NCI-H146 (cell line): ENCODE measurements around the gene PCBP3.
"Not testable (repeated sequence)": the region's sequence is repeated elsewhere in the genome, so short reads cannot be mapped to it uniquely, and the experiment has no call there.

Experiments
- DNase-seq: peaks from one replicate; lab custom pipeline; 2025; lab: John Stamatoyannopoulos, UW

Gene PCBP3

DNA sequence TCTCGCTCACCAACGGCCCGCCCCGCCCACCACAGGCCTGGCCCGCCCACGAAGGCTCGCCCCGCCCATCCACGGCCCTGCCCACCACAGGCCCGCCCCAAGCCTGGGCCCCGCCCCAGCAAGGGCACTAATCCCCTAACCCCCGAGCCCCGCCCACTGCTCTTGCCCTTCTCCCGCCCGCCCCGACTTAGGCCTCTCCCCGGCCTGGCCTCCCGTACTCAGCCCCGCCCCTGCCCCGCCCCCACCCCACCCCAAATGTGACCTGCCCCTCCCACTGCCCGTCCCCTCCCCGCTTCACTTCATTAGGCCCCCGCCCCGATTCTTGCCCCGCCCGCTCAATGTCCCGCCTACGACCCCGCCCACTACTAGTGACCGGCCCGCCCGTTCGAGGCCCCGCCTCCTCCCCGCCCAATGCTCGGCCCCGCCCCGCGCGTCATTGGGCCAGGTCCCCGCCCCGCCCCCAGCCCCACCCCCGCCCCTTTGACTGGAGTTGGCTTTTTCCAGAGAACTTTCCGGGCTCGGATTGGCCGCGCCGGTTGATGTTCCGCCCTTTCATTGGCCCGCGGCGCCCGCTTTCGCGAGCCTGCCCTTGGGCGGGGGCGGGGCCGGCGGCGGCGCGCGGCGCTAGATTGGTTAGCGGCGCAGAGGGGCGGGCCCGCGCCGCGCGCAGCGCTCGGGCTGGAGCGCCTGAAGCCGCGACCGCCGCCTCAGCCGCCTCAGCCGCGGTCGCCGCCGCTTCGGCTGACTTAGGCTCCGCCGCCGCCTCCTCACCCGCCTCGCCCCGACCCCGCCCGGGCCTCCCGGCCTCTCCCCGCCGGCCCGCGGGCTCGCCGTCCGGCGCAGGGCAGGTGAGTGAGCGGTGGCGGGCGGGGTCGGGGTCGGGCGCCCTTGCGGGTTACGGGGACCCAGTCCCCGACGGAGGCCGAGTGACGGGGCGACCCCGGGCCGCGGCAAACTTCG, at the start of gene PCBP3:
Gene PCBP3 (plus strand): TSS at position 705 of the 960 bp plus-strand sequence. CDS start 206,361 bp downstream, outside the sequence.
- DNase-seq, result peak; percentile 78

DNA sequence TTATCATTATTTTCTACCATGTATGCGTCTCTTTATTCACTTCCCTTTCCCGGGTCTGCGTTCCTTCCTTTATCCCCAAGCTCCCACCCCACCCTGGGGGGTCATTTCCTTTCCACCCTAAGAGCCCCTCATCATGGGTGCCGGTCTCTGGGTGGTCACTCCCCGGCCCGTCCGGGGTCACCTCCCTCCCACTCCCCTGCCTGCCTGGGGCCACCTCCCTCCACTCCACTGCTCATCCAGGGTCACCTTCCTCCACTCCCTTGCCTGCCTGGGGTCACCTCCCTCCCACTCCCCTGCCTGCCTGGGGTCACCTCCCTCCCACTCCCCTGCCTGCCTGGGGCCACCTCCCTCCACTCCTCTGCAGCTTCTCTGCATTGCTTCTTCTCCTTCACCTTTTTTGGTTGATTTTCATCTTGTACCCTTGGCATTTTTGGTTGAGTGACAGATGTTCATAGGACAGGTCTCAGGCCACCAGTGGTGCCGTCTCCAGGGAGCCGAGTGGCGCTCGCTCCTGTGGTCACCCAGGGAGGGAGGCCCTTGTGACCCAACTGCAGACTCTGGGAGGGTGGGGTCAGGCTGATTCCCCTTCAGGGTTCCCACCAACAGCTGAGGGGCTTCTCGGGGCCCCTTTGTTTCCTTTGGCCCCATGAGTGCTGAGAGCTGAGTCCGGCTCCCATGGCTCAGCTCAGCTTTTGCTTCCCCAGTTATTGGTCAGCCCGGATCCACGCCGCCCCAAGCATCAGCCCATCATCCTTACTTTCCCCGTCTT, 48.6 kb upstream of the PCBP3 start:
- DNase-seq, result no peak

DNA sequence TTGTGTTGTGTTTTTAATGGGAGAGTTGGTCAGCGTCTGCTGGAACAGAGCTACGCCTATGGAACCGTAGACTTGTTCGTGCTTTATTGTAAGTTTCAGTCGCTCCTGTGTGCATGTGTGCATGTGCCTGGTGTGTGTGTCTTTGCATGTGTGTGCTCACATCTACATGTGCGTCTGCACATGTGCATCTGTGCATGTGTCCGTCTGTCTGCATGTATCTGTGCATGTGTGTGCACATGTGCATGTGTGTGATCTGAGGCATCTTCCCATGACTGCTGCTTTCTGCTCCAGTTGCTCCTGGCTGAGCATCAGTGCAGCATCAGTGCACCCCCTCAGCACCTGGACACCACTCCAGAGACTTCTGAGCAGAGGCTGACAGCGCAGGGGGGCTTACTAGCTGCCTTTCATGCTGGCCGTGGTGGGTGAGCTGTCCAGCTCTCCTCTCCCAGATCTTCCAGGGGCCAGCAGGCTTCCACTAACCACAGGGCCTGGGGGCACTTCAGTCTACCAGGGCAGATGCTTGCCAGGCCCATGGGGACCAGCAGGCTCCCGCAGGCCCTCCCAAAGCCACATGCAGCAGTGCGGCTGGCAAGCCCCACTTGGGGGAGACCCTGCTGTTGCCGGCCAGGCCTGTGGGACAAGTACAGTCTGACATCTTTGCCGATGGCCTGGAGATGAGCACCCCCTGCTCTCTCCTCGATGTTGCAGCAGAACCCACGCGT, 47.8 kb upstream of the PCBP3 start:
- DNase-seq, result no peak

DNA sequence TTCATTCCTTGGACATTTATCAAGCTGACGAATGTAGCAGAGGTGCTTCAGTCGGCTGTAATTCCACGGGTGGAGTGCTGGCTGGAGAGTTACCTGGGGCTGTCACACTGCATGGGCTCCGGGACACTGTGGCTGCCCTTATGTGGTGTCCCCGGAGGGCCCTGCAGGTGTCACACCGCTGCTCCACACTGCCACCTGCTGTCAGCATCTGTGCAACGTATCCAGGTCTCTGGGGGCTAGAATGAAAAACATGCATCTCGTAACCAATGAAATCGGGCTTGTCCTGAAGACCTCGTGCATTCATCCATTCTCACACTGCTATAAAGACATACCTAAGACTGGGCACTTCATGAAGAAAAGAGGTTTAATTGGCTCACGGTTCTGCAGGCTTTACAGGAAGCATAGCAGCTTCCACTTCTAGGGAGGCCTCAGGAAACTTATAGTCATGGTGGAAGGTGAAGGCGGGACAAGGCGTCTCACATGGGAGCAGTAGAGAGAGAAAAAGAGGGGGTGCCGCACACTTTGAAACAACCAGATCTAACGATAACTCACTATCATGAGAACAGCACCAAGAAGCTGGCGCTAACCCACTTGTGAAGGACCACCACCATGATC, 46.7 kb upstream of the PCBP3 start:
- peak; percentile 23 for DNase-seq

DNA sequence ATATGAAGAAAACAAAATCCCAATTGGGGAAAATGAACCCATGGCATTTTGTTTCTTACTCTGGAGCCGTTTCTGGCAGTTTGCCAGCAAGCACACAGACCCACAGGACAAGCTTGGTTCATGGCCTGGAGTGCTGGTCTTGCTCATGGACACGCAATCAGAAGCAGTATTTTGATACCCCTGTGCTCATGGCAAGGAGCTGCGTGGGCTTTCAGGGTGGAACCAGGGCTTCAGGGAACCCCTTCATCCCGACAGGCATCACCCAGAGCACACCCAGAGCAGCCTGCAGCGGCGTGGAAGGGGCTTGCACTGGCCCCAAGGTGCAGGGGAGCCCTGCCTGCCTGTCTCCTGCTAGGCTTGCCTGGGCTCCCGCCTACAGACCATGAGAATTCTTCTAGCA, 45.4 kb upstream of the PCBP3 start:
- DNase-seq, result no peak

DNA sequence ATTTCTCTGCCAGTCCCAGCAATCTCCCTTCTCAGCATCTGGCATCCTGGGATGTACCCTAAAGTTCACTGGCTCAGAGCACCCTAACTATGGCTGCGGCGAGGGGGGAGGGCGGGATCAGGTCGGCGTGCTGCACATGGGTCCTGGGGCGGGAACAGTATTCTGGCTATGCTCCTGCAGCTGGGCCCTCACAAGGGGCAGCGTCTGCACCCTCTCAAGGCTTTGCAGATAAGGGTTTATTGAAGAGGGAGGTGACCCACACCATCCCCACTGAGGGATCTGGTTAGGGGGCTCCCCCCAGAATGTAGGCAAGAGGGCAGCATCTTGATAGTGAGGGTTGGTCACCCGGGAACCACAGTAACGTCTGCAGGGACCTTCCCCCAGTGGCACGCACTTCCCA, 44.9 kb upstream of the PCBP3 start:
- DNase-seq, result no peak

DNA sequence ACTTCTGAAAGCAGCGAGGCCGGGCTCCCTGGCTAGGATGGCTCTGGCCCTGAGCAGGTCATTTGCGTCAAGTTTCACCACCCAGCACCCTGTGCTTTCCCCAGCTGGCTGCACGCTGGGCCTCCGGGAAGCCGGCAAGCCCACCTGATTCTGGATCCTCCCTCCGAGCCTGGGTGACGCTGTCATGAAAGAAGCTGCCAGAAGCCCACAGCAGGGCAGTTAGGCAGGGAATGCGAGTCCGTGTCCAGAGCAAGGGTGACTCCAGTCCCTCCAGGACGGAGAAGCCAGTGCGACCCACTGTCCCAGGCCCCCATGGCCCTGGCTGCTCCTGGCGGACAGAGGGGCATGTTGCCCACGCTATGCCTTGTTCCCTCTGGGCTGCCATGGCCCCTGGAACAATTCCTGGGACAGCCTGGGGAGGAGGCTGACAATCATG, 44.4 kb upstream of the PCBP3 start:
- DNase-seq, result no peak

DNA sequence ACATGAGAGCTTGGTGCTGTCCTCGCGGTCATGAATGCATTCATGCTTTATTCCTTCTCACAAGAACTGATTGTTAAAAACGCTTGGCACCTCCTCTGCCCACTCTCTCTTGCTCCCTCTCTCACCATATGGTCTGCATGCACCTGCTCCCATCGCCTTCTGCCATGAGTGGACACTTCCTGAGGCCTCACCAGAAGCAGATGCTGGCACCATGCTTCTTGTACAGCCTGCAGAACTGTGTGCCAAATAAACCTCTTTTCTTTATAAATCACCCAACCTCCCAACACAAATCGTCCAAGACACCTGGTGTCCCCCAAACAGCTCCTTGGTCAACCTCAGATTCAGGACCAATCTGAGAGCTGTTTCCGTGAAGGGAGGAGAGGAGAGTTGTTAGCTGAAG, 43.3 kb upstream of the PCBP3 start:
- no peak for DNase-seq

DNA sequence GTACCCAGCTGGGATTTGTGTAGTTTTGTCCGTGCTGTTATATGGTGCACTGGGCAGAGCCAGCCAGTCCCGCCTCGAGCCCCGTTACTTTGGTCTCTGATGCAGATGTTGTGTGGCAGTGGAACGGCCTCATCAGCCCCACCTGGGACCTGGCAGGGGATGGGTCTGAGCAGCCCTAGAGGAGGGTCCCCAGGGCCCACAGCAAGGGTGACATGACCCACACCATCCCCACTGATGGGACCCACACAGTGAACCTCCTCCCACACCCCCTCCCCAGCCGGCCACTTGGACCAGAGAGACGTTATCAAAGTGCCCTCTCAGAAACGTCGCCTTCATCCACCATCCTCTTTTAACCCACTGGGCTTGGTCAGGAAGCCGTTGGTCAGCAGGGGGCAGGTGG, 42.0 kb upstream of the PCBP3 start:
- DNase-seq, result no peak

DNA sequence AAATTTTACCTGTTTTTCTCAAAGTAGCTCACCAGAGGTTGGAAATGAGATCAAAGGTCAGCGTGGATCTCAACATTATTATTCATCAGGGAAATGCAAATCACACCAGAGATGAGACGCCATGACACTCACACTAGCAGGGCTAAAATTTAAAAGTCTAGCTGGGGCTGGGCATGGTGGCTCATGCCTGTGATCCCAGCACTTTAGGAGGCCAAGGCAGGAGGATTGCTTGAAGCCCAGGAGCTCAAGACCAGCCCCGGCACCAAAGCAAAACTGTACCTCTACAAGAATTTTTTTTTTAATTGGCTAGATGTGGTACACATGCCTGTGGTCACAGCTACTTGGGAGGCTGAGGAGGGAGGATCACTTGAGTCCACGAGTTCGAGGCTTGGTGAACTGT, 41.4 kb upstream of the PCBP3 start:
- no peak for DNase-seq

DNA sequence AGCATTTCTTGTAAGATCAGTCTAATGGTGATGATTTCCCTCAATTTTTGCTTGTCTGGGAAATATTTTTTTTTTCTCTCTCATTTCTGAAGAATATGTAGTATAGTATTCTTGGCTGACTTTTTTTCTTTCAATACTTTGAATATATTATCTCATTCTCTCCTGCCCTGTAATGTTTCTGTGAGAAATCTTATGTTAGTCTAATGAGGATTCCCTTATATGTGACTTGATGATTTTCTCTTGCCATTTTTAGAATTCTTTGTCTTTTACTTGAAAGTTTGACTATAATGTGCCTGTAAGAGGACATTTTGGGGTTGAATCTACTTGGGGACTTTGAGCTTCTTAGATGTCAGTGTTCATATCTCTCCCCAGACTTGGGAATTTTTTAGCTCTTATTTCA, 40.0 kb upstream of the PCBP3 start:
- DNase-seq, result no peak

DNA sequence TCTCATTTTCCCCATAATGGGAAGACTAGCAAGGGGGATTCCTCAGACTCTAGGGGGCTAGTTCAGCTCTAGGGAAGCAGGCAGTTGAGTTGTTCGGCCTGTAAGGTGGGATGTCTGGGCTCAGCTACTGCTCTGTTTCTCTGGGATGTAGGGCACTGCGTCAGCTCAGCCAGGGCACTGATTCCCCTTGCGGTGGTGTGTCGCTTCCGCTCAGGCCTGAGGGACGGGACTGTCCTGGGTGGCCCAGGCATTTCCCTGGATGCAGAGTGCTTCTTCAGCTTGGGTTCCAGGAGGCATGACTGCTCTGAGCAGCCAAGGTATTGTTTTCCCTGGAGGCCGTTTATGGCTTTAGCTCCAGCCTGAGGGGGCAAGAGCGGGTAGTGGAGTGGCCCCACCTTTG, 38.8 kb upstream of the PCBP3 start:
- not testable (repeated sequence) for DNase-seq

DNA sequence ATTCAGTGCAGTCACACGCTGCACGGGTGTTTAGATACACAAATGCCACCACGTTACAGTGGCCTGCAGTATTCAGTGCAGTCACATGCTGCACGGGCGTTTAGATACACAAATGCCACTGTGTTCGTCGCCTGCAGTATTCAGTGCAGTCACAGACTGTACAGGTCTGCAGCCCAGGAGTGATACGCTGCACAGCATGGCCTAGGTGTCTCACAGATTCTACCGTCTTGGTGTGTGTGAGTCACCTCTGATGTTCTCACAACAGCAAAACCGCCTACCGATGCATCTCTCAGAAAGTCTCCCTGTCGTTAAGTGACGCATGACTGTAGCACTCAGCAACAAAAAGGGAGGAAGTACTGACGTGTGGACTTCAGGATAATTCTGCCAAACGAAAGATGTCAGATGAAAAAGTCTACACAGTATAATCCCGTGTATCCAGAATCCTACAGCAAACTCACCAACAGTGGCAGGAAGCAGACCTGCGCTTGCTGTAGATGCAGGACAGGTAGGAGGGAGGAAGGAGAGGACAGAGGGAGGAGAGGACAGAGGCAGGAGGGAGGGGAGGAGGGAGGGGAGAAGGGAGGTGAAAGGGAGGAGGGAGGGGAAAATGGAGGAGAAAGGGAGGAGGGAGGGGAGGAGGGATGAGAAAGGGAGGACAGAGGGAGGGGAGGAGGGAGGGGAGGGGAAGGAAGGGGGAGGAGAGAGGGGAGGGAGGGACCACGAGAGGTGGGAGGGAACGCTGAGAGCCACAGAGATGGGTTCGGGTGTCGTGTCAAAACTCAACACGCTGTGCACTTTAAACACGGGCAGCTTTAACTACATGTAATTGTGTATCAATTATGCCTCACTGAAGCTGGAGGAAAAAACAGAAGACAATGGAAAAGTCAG, 36.3 kb upstream of the PCBP3 start:
- DNase-seq, result no peak

DNA sequence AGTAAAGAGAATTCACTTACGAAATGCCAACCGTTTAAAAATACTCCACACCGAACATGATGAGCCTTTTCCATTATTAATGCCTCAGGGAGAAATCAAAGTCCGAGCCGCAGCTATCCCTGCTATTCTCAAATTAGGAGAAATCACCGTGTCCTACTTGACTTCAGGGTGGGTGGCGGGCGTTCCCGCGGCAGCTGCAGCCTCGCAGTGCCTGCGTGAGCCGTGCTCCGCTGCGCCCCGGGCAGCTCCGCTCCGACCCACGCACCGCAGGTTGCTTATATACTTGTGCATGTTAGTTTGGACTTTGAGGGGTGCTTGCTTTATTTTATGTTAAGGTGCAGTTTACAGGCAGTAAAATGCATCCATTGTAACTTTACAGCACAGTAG, 35.6 kb upstream of the PCBP3 start:
- no peak for DNase-seq

DNA sequence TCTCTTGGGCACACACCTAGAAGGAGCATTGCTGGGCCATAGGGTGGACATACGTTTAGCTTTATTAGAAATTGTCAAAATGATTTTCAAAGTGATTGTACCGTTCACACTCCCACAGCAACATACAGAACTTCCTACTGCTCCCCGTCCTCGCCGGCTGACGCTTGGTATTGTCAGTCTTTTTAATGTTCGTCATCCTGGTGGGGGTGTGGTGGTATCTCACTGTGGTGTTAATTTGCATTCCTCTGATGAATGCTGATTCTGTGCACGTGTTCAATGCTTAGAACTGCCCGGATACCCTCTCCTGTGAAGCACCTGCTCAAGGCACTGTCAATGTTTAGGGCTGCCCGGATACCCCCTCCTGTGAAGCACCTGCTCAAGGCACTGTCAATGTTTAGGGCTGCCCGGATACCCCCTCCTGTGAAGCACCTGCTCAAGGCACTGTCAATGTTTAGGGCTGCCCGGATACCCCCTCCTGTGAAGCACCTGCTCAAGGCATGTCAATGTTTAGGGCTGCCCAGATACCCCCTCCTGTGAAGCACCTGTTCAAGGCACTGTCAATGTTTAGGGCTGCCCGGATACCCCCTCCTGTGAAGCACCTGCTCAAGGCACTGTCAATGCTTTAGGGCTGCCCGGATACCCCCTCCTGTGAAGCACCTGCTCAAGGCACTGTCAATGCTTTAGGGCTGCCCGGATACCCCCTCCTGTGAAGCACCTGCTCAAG, 34.6 kb upstream of the PCBP3 start:
- DNase-seq, result not testable (repeated sequence)

DNA sequence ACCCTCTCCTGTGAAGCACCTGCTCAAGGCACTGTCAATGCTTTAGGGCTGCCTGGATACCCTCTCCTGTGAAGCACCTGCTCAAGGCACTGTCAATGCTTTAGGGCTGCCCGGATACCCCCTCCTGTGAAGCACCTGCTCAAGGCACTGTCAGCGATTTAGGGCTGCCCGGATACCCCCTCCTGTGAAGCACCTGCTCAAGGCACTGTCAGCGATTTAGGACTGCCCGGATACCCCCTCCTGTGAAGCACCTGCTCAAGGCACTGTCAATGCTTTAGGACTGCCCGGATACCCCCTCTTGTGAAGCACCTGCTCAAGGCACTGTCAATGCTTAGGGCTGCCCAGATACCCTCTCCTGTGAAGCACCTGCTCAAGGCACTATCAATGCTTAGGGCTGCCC, 33.9 kb upstream of the PCBP3 start:
- DNase-seq, result not testable (repeated sequence)

DNA sequence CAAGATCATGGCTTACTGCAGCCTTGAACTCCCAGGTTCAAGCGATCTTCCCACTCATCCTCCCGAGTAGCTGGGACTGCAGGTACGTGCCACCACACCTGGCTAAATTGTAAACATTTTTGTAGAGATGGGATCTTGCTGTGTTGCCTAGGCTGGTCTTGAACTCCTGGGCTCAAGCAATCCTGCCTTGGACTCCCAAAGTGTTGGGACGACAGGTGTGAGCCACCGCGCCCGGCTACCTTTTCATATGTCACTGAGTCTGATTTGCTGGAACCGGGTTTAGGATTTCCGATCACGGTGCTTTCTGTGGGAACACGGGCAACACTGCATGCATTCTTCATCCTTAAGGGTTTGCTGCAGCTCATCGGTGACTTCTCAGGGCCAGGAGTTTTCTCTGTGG, 32.2 kb upstream of the PCBP3 start:
- DNase-seq, result no peak

DNA sequence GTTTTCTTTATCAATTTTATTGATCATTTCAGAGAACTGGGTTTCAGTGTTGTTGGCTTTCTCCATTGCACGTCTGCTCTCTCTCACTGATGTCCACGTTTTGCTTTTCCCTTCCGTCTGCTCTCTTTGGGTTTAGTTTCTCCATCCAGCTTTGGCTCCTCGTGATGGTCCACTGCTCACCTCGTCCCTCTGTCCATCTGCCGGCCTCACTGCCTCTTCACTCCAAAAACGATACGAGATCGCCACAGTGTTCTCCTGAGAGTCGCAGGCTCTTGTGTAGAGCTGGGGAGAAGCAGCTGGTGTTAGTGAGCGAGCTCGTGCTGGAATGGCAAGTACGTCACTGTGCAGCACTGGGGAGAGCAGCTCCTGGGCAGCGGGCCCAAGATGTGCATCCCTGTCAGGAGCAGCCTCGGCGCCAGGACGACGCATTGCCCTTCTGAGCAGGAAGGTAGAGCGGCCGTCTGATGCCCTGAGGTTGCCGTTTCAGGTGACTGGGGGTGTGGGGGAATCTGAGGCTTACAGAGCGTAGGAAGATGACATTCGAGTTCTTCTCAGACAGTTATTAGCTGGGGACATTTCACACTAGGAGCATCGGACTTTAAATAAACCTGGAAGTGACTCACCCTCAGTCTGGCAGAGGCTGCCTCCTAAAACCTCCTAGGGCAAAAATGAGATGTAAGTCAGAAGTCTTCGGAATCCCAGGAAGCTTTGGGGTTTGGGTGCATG, 31.4 kb upstream of the PCBP3 start:
- peak; percentile 18 for DNase-seq

DNA sequence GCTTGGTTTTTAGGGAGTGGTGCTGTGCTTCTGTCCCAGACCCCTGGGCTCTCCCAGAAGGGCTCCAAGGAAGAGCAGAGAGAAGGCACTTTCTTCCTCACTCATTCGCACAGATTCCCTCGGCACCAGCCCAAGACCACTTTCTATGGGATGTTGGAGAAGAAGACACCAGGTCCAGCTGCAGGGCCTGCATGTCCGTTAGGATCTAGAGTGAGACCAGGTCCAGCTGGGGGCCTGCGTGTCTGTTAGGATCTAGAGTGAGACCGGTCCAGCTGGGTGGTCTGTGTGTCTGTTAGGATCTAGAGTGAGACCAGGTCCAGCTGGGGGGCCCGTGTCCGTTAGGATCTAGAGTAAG, 30.9 kb upstream of the PCBP3 start:
- DNase-seq, result not testable (repeated sequence)

DNA sequence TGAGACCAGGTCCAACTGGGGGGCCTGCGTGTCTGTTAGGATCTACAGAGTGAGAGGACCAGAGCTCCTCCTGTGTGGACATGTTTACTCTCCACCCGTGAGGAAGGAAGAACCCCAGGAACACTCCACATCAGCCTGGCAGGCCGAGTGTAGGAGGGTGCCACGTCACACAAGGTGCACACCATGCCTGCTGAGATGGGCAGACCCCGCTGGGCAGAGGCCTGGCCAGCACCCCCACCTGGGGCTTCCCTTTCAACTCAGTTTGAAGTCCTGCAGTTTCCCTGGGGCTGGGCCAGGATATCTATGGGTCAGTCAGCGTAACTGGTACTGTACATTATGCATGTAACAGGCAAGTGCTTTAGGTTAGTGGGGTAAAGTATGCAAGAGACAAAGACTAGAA, 30.1 kb upstream of the PCBP3 start:
- no peak for DNase-seq
